Epithelial cell of esophagus (primary cell): ENCODE data around the gene PTPRN2.

Source experiments
- DNase-seq: peaks from one replicate; pipeline ENCODE4 v3.0.0; 2010; ENCODE audit warnings: low read depth
- H3K4me3 ChIP-seq: 2 replicates; pipeline ENCODE4 v1.5.1; 2011; ENCODE audit warnings: mild to moderate bottlenecking, low read length, control low read depth
- CTCF ChIP-seq: IDR thresholded peaks from 2 replicates; pipeline ENCODE4 v1.5.1; 2011; ENCODE audit warnings: low read depth, mild to moderate bottlenecking, low read length, control low read depth, inconsistent platforms; ENCODE audit not compliant: insufficient read depth; ENCODE audit errors: missing control alignments

The PTPRN2 gene

GRCh38 chr7:158506626-158507025 lies 81.0 kb downstream of the PTPRN2 start:
- no peak overlapping the region for H3K4me3 ChIP-seq
- no peak for TF ChIP-seq CTCF
- no peak for DNase-seq

GRCh38 chr7:158505683-158506082 lies 81.9 kb downstream of the PTPRN2 start:
- no peak for DNase-seq
- TF ChIP-seq CTCF: no peak
- no peak overlapping the region for H3K4me3 ChIP-seq

- TF ChIP-seq CTCF: no peak
- no peak overlapping the region for H3K4me3 ChIP-seq
- DNase-seq: no peak
Measured at GRCh38 chr7:158502068-158502750, 85.4 kb downstream of the PTPRN2 start.

- no peak for DNase-seq
- no peak for TF ChIP-seq CTCF
Measured at GRCh38 chr7:158501393-158502067, 86.1 kb downstream of the PTPRN2 start.

GRCh38 chr7:158500651-158501052 lies 87.0 kb downstream of the PTPRN2 start:
- DNase-seq: no peak
- TF ChIP-seq CTCF: no peak
- no peak overlapping the region for H3K4me3 ChIP-seq

More at GRCh38 chr7:158501393-158502067, 86.1 kb downstream of the PTPRN2 start:
- no peak overlapping the region for H3K4me3 ChIP-seq

- TF ChIP-seq CTCF: no peak
- no peak for DNase-seq
- no peak overlapping the region for H3K4me3 ChIP-seq
Measured at GRCh38 chr7:158499082-158499455, 88.6 kb downstream of the PTPRN2 start.
